ENCODE measurements around the gene RSRC2. TPM values are rescaled to one million over a fixed set of nuclear protein-coding genes. Genes with fewer than 3 reads are reported as not detected.
"Not testable (repeated sequence)": the region's sequence is repeated elsewhere in the genome, so short reads cannot be mapped to it uniquely, and the experiment has no call there.

RSRC2 gene
- total RNA-seq, 1 experiment from 2014 or later: 88.0 TPM

DNA sequence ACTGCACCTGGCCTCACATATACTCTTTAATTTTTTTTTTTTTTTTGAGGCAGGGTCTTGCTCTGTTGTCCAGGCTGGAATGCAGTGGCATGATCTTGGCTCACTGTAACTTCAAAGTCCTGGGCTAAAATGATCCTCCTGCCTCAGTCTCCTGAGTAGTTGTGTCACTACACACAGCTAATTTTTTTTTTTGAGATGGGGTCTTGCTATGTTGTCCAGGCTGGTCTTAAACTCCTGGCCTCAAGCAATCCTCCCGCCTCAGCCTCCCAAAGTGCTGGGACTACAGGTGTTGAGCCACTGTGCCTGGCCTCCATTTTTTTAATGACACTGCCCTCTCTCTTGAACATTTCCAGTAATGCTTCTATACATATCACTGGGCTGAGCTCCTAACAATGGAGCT is 42.4 kb downstream of the RSRC2 start:
- H3K27ac ChIP-seq; H3K4me3 ChIP-seq; H3K9me3 ChIP-seq (replicated peaks); H3K27me3 ChIP-seq; DNase-seq; H3K4me1 ChIP-seq: not testable (repeated sequence)
- H3K36me3 ChIP-seq: peaks cover 80% of the 10 kb centered on the region

DNA sequence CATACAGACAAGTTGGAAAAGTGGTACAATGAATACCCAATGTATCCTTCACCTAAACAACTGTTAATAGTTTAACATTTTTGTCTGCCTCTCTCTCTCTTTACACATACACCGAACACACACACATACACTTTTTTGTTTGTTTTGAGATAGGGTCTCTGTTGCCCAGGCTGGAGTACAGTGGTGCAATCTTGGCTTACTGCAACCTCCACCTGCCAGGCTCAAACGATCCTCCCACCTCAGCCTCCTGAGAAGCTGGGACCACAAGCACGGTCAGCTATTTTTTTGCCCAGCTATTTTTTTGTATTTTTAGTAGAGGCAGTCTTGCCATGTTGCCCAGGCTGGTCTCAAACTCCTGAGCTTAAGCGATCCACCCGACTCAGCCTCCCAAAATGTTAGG is 42.8 kb downstream of the RSRC2 start:
- DNase-seq: no peak
- peaks cover 79% of the 10 kb centered on the region for H3K36me3 ChIP-seq
- no peaks in the 10 kb centered on the region for H3K27me3 ChIP-seq
- no peak overlapping the region for H3K4me3 ChIP-seq
- no peaks in the 10 kb centered on the region for H3K9me3 ChIP-seq (replicated peaks)
- H3K27ac ChIP-seq: no peak overlapping the region
- no peaks in the 10 kb centered on the region for H3K4me1 ChIP-seq

DNA sequence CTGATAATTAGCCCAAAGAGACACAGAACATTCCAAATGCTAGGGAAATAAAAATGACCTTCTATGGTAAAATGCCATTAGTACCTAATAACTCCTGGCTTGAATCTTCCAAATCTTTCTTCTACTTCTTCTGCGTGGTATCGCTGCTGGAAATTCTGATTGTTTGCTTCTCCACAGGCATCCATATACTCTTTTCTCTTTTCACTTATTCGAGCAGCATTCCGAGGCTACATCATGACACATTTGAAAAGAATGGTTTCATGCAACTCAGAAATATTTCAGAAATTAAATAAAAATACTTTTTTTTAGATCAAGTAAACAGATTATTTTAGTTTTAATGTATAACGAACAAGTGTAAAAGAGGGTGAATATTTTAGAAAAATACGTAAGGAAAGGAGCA is 44.9 kb downstream of the RSRC2 start:
- Histone ChIP-seq H3K36me3 (peaks cover 71% of the 10 kb centered on the region), H3K27ac (no peak overlapping the region), H3K4me1 (no peaks in the 10 kb centered on the region), H3K27me3 (no peaks in the 10 kb centered on the region), H3K9me3 (replicated peaks) (no peaks in the 10 kb centered on the region), H3K4me3 (no peak overlapping the region)
- DNase-seq: no peak

DNA sequence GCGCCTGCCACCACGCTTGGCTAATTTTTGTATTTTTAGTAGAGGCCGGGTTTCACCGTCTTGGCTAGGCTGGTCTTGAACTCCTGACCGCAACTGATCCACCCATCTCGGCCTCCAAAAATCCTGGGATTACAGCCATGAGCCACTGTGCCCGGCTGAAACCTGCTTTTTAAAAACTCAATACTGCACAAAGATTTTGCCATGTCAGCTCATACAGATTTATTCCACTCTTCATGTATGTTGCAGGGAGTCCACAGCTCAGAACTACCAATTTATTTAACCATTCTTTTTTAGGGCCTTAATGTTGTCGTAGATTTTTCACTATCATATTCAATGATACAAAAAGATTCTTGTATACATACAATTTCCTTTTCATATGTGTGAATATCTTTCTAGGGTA is 46.0 kb downstream of the RSRC2 start:
- Histone ChIP-seq H3K4me3 (no peak overlapping the region), H3K27me3 (no peaks in the 10 kb centered on the region), H3K4me1 (no peaks in the 10 kb centered on the region), H3K36me3 (peaks cover 73% of the 10 kb centered on the region), H3K9me3 (replicated peaks) (no peaks in the 10 kb centered on the region), H3K27ac (no peak overlapping the region)
- no peak for DNase-seq

DNA sequence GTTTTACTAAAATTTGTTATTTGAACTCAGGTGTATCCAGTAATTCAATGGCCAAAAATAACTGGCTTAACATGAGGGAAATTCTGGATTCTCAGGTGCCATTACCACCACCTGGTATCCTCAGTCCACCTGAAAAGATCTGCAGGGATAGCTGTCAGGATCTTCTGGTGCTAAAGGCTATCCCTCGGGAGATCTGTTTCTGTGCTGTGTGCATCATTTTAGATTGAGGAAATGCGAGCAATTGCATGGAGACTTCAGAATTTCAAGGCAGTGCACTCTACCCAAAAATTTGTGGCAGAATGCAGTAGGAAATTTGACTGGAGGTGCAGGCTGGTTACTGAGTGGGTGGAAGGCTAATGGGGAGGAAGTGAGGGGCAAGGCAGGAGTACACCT is 52.4 kb downstream of the RSRC2 start:
- Histone ChIP-seq H3K36me3 (peaks cover 44% of the 10 kb centered on the region), H3K4me3 (no peak overlapping the region)
- no peak for DNase-seq

DNA sequence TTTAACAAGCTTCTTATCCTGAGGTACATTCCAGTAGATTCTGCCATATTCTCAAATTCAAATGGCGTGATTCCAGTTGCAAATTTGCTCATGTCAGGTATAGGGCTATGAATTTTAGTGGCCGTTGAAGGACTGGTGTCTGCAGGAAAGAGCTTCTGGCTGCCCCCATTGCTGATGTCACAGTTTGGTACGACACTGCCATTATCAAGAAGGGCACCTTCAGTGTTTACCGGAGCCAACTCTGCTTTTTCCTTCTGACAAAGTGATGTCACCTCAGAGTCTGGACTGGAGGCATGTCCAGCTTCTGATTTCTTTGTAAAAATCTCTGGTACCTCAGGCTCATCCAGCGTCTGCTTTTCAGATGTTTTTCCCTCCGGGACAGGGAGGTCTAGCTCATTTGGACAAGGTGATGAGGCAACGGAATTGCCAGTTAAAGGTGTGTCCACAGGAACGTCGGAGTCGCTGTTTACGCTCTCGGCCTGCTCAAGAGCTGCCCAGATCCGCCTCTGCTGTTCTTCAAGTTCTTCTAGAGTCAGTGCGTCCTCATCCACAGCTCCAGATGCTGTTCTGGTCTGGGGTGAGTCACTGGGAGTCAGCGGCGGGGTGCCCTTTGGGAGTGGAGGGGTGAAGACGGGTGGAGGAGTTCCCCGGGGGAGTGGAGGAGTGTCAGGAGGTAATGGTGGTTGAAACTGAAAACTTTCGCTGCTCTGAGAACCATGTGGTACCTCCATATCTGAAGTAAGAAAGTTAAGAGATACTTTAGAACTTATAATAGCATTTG is 53.0 kb downstream of the RSRC2 start:
- DNase-seq: no peak
- H3K36me3 ChIP-seq: peaks cover 40% of the 10 kb centered on the region
- H3K4me3 ChIP-seq: no peak overlapping the region

More for the DNA sequence above, 52.4 kb downstream of the RSRC2 start:
- no peaks in the 10 kb centered on the region for H3K27me3 ChIP-seq
- H3K9me3 ChIP-seq (replicated peaks): no peaks in the 10 kb centered on the region
- no peak overlapping the region for H3K27ac ChIP-seq
- H3K4me1 ChIP-seq: no peaks in the 10 kb centered on the region

DNA sequence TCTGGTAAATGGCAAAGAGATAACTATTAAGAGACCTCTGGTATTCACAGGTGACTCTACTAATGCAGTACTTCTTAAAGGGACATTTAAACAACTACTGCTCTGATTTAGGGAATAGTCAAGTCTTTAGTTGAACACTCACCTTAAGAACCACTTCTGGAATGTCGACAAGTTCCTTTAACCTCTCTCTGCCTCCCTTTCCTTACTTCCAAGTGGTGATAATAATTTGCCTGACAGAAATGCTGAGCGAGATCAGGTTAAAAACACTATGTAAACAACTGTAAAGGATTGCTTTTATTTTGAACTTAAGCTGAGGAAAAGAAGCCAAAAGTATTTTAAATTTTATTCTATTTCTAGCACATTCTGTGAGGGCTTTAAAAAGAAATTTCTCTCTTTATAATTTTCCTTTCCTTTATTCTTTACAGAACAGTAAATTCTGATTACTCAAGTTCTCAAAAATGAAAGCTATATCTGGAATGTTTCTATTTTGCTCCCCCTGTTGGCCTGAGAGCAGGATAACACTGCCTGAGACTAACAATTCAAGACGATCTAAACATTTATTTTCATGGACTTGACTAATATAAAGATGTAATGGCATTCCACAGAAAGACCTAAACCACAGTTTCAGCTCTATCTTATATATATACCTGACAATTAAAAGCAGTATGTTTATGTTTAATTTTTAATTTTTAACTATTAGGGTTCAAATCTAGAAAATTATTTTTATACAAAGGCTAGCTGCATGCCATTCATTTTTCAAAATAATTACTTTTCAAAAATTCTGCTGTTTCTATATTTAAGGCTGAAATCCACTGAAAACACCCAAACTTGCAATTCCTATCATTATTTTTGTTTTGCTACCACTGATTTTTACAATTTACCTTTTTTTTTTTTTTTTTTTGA is 55.2 kb downstream of the RSRC2 start:
- H3K27me3 ChIP-seq: no peaks in the 10 kb centered on the region
- no peaks in the 10 kb centered on the region for H3K4me1 ChIP-seq
- H3K36me3 ChIP-seq: peaks cover 28% of the 10 kb centered on the region
- H3K27ac ChIP-seq: no peak overlapping the region
- peak in 1 of 2 experiments; percentile 75 for DNase-seq
- H3K4me3 ChIP-seq: no peak overlapping the region
- no peaks in the 10 kb centered on the region for H3K9me3 ChIP-seq (replicated peaks)

More for the DNA sequence above, 53.0 kb downstream of the RSRC2 start:
- no peaks in the 10 kb centered on the region for H3K9me3 ChIP-seq (replicated peaks)
- H3K27ac ChIP-seq: no peak overlapping the region
- no peaks in the 10 kb centered on the region for H3K27me3 ChIP-seq
- no peaks in the 10 kb centered on the region for H3K4me1 ChIP-seq

DNA sequence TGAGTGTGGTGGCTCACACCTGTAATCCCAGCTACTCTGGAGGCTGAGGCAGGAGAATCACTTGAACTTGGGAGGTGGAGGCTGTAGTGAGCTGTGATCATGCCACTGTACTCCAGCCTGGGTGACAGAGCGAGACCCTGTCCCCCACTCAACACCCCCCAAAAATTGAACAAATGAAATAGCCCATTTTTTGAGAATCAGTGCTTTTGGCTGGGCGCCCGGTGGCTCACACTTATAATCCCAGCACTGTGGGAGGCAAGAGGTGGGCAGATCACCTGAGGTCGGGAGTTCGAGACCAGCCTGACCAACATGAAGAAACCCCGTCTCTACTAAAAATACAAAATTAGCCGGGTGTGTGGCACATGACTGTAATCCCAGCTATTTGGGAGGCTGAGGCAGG is 56.2 kb downstream of the RSRC2 start:
- H3K36me3 ChIP-seq: peaks cover 20% of the 10 kb centered on the region
- not testable (repeated sequence) for H3K27me3 ChIP-seq; H3K9me3 ChIP-seq (replicated peaks); DNase-seq; H3K4me3 ChIP-seq; H3K27ac ChIP-seq; H3K4me1 ChIP-seq

DNA sequence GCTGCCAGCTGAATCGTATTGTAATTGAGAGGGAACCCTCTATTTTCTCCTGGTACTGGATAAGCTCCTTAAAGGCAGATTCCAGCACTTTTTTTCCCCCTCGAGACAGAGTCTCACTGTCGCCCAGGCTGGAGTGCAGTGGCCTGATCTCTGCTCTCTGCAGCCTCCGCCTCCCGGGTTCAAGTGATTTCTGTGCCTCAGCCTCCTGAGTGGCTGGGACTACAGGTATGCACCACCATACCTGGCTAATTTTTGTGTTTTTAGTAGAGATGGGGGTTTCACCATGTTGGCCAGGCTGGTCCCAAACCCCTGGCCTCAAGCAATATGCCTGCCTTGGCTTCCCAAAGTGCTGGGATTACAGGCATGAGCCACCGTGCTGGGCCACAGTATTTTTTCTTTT is 56.9 kb downstream of the RSRC2 start:
- not testable (repeated sequence) for DNase-seq; H3K9me3 ChIP-seq (replicated peaks); H3K4me3 ChIP-seq

DNA sequence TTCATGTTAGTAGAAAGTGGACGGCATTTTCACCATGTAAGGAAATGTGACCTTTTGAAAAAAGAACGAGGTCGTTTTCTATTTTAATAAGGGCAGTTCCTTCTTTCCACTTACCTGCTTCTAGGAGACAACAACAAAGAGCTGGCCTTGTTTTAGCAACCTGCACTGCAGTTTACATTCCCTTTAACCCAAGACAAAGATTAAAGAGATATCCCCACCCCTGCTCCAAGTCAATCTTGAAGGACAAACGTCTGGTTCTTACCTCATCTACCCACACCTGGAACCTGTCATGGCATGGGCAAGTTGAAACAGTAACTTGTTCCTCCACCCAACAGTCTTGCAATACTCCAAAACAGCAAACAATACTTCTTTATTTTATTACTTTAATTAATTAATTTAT is 58.8 kb downstream of the RSRC2 start:
- H3K9me3 ChIP-seq (replicated peaks): no peaks in the 10 kb centered on the region
- DNase-seq: no peak
- H3K36me3 ChIP-seq: peaks cover 5% of the 10 kb centered on the region
- H3K27me3 ChIP-seq: no peaks in the 10 kb centered on the region
- H3K27ac ChIP-seq: no peak overlapping the region
- no peak overlapping the region for H3K4me3 ChIP-seq
- H3K4me1 ChIP-seq: peaks cover 14% of the 10 kb centered on the region

More for the DNA sequence above, 56.9 kb downstream of the RSRC2 start:
- H3K36me3 ChIP-seq: peaks cover 16% of the 10 kb centered on the region
- not testable (repeated sequence) for H3K27ac ChIP-seq, H3K27me3 ChIP-seq, H3K4me1 ChIP-seq

DNA sequence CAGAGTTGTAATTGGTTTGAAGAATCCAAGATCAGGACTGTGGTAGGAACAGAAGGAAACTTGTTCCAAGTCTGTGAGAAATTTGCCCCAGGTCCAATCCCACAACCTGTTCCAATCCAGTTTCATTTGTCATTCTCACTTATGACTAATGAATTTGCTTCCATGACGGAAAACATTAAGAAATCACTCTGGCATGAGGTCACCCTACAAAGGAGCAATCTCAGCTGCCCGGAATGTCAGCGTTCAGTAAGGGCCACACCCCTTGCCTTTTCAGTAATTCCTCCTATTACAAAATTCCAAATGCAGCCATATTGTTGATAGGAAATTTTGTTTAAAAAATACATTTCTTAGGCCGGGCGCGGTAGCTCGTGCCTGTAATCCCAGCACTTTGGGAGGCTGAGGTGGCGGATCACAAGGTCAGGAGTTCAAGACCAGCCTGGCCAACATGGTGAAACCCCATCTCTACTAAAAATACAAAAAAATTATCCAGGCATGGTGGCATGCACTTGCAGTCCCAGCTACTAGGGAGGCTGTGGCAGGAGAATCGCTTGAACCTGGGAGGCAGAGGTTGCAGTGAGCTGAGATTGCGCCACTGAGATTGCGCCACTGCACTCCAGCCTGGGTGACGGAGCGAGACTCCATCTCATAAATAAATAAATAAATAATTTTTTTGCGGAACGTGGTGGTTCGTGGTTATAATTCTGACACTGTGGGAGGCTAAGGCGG is 62.3 kb downstream of the RSRC2 start:
- H3K4me1 ChIP-seq: peaks cover 14% of the 10 kb centered on the region
- H3K4me3 ChIP-seq; H3K9me3 ChIP-seq (replicated peaks); H3K36me3 ChIP-seq; H3K27me3 ChIP-seq: not testable (repeated sequence)
- H3K27ac ChIP-seq: peak overlapping the region; percentile 92
- peak; percentile 82 to 84 for DNase-seq

DNA sequence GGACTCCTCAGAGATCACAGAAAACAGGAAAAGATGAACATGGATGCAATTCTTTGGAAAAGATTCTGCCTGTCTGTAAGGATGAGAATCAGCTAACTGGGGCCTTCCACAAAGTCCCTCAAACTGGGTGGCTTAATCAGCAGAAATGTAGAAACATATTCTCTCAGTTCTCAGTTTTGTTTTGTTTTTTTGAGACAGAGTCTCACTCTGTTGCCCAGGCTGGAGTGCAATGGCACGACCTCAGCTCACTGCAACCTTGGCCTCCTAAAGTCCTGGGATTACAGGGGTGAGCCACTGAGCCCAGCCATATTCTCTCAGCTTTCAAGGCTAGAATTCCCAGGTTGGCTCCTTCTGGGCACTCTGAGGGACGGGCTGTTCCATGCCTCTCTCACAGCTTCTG is 66.1 kb downstream of the RSRC2 start:
- DNase-seq: no peak
- no peaks in the 10 kb centered on the region for H3K9me3 ChIP-seq (replicated peaks)
- H3K4me3 ChIP-seq: no peak overlapping the region
- no peaks in the 10 kb centered on the region for H3K36me3 ChIP-seq
- no peak overlapping the region for H3K27ac ChIP-seq
- H3K27me3 ChIP-seq: no peaks in the 10 kb centered on the region
- peaks cover 14% of the 10 kb centered on the region for H3K4me1 ChIP-seq

DNA sequence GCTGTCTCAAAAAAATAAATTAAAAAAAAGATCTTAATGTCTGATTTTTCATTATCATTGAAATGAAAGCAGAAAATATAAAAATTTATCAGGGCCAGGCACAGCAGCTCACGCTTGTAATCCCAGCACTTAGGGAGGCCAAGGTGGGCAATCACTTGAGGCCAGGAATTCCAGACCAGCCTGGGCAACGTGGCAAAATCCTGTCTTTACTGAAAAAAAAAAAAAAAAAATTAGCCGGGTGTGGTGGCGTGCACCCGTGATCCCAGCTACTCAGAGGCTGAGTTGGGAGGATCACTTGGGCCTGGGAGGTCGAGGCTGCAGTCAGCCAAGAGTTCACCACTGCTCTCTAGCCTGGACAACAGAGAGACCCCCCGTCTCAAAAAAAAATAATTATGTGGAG is 66.7 kb downstream of the RSRC2 start:
- no peak overlapping the region for H3K27ac ChIP-seq
- no peaks in the 10 kb centered on the region for H3K9me3 ChIP-seq (replicated peaks)
- no peak overlapping the region for H3K4me3 ChIP-seq
- no peaks in the 10 kb centered on the region for H3K27me3 ChIP-seq
- peaks cover 14% of the 10 kb centered on the region for H3K4me1 ChIP-seq
- no peak for DNase-seq
- no peaks in the 10 kb centered on the region for H3K36me3 ChIP-seq

DNA sequence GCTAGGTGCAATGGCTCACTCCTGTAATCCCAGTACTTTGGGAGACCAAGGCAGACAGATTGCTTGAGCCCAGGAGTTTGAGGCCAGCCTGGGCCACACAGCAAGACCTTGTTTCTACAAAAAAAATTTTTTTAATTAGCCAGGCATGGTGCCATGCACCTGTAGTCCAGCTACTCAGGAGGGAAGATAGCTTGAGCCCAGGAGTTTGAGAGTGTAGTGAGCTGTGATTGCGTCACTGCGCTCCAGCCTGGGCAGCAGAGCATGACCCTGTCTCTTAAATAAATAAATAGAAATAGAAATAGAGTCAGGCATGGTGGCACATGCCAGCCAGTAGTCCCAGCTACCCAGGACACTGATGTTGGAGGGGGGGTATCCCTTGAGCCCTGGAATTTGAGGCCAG is 67.5 kb downstream of the RSRC2 start:
- DNase-seq: no peak
- Histone ChIP-seq H3K27me3 (no peaks in the 10 kb centered on the region), H3K4me3 (no peak overlapping the region), H3K36me3 (no peaks in the 10 kb centered on the region), H3K9me3 (replicated peaks) (no peaks in the 10 kb centered on the region), H3K4me1 (peaks cover 8% of the 10 kb centered on the region), H3K27ac (no peak overlapping the region)

Measured in SJCRH30 (cell line).